ENCODE measurements around the gene NAGLU.

- no peak for TF ChIP-seq CTCF (conservative IDR thresholded peaks at IDR 0.05)
- TF ChIP-seq ZFX (IDR thresholded peaks at IDR 0.05), result no peak
Observed at GRCh38 chr17:42586514-42587230, 50.6 kb downstream of the NAGLU start.

All from C4-2B (cell line).